Measurements from ENCODE around the gene SLC17A2. TPM values are rescaled to one million over a fixed set of nuclear protein-coding genes. Genes with fewer than 3 reads are reported as not detected.

The SLC17A2 gene
- total RNA-seq, 1 experiment from 2014 or later = not detected

- ChIA-PET CTCF (no interaction called here), POLR2A (ENCODE audit: unreplicated experiment) (interaction anchor here (0.6 kb wide), 1 partner anchor 593 kb away, joined by 3 read pairs; no protein-coding TSS in a partner anchor)
- DNase-seq = no peak
- H3F3A ChIP-seq (ENCODE audit: insufficient read depth, low read depth) = no peaks in the 10 kb centered on the region
- no peaks in the 10 kb centered on the region for H3K9me2 ChIP-seq (ENCODE audit: insufficient read depth)
- TF ChIP-seq CTCF (conservative IDR thresholded peaks at IDR 0.05) = no peak
- no peak for TF ChIP-seq EZH2 (IDR thresholded peaks at IDR 0.05; ENCODE audit: low read depth)
- no peak overlapping the region for H3K4me3 ChIP-seq
- H4K20me1 ChIP-seq (ENCODE audit: insufficient read depth) = no peaks in the 10 kb centered on the region
- H3K79me2 ChIP-seq (ENCODE audit: low read depth) = no peaks in the 10 kb centered on the region
- H3K4me2 ChIP-seq = no peak overlapping the region
- H3K36me3 ChIP-seq (ENCODE audit: low read depth) = no peaks in the 10 kb centered on the region
- no peaks in the 10 kb centered on the region for H3K4me1 ChIP-seq (replicated peaks; ENCODE audit: insufficient read depth)
- H3K9me3 ChIP-seq (ENCODE audit: insufficient read depth, low read depth) = no peaks in the 10 kb centered on the region
- H3K27me3 ChIP-seq (ENCODE audit: insufficient read depth, low read depth) = no peaks in the 10 kb centered on the region
- intact Hi-C loops (cut with micrococcal nuclease; ENCODE audit: unreplicated experiment) = no loop called here
- H3K27ac ChIP-seq = no peak overlapping the region
- no peak overlapping the region for H2AFZ ChIP-seq
- no TSS peak for BruUV-seq (replicated peaks)
These were observed 8.8 kb downstream of the SLC17A2 start for GRCh38 chr6:25921525-25922203.

- Histone ChIP-seq H3K36me3 (ENCODE audit: low read depth) (no peaks in the 10 kb centered on the region), H2AFZ (no peak overlapping the region), H4K20me1 (ENCODE audit: insufficient read depth) (no peaks in the 10 kb centered on the region), H3K4me2 (no peak overlapping the region), H3K9me3 (ENCODE audit: insufficient read depth, low read depth) (no peaks in the 10 kb centered on the region), H3K9me2 (ENCODE audit: insufficient read depth) (no peaks in the 10 kb centered on the region), H3K4me1 (replicated peaks; ENCODE audit: insufficient read depth) (no peaks in the 10 kb centered on the region), H3K79me2 (ENCODE audit: low read depth) (no peaks in the 10 kb centered on the region), H3K4me3 (no peak overlapping the region), H3K27me3 (ENCODE audit: insufficient read depth, low read depth) (no peaks in the 10 kb centered on the region), H3F3A (ENCODE audit: insufficient read depth, low read depth) (no peaks in the 10 kb centered on the region), H3K27ac (no peak overlapping the region)
- CTCF ChIA-PET = no interaction called here
- POLR2A ChIA-PET (ENCODE audit: unreplicated experiment) = interaction anchor here (0.6 kb wide), 1 partner anchor 278 kb away, joined by 8 read pairs; no protein-coding TSS in a partner anchor
- no peak for DNase-seq
- intact Hi-C loops (cut with micrococcal nuclease; ENCODE audit: unreplicated experiment) = no loop called here
- TF ChIP-seq EZH2 (IDR thresholded peaks at IDR 0.05; ENCODE audit: low read depth) (no peak), CTCF (conservative IDR thresholded peaks at IDR 0.05) (no peak)
- no TSS peak for BruUV-seq (replicated peaks)
These were observed 10.8 kb downstream of the SLC17A2 start for GRCh38 chr6:25919657-25920056.

- H3K4me1 ChIP-seq (replicated peaks; ENCODE audit: insufficient read depth) = no peaks in the 10 kb centered on the region
- ChIA-PET CTCF (no interaction called here), POLR2A (ENCODE audit: unreplicated experiment) (no interaction called here)
- H3K27me3 ChIP-seq (ENCODE audit: insufficient read depth, low read depth) = no peaks in the 10 kb centered on the region
- intact Hi-C loops (cut with micrococcal nuclease; ENCODE audit: unreplicated experiment) = no loop called here
- no peaks in the 10 kb centered on the region for H3K36me3 ChIP-seq (ENCODE audit: low read depth)
- no peaks in the 10 kb centered on the region for H4K20me1 ChIP-seq (ENCODE audit: insufficient read depth)
- H3K79me2 ChIP-seq (ENCODE audit: low read depth) = no peaks in the 10 kb centered on the region
- H3K4me3 ChIP-seq = no peak overlapping the region
- no peaks in the 10 kb centered on the region for H3K9me3 ChIP-seq (ENCODE audit: insufficient read depth, low read depth)
- H3F3A ChIP-seq (ENCODE audit: insufficient read depth, low read depth) = no peaks in the 10 kb centered on the region
- H3K4me2 ChIP-seq = no peak overlapping the region
- H3K9me2 ChIP-seq (ENCODE audit: insufficient read depth) = no peaks in the 10 kb centered on the region
- no peak overlapping the region for H2AFZ ChIP-seq
- no TSS peak for BruUV-seq (replicated peaks)
- no peak for DNase-seq
- TF ChIP-seq EZH2 (IDR thresholded peaks at IDR 0.05; ENCODE audit: low read depth) = no peak
- no peak for TF ChIP-seq CTCF (conservative IDR thresholded peaks at IDR 0.05)
- no peak overlapping the region for H3K27ac ChIP-seq
These were observed 12.3 kb downstream of the SLC17A2 start for GRCh38 chr6:25918083-25918683.

Data from PC-9 (cell line).